Measurements from ENCODE around the gene SNRK. TPM values are rescaled to one million over a fixed set of nuclear protein-coding genes. Genes with fewer than 3 reads are reported as not detected.

SNRK gene, protein sequence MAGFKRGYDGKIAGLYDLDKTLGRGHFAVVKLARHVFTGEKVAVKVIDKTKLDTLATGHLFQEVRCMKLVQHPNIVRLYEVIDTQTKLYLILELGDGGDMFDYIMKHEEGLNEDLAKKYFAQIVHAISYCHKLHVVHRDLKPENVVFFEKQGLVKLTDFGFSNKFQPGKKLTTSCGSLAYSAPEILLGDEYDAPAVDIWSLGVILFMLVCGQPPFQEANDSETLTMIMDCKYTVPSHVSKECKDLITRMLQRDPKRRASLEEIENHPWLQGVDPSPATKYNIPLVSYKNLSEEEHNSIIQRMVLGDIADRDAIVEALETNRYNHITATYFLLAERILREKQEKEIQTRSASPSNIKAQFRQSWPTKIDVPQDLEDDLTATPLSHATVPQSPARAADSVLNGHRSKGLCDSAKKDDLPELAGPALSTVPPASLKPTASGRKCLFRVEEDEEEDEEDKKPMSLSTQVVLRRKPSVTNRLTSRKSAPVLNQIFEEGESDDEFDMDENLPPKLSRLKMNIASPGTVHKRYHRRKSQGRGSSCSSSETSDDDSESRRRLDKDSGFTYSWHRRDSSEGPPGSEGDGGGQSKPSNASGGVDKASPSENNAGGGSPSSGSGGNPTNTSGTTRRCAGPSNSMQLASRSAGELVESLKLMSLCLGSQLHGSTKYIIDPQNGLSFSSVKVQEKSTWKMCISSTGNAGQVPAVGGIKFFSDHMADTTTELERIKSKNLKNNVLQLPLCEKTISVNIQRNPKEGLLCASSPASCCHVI
- total RNA-seq (2014; rRNA removed) (53.3 and 53.4 TPM in 2 replicates), Bru-seq, nascent RNA (percentile 98 among the genes with signal in this experiment), BruChase-seq, experiment 1, labeled RNA remaining after a 6-hour chase (percentile 84 among the genes with signal in this experiment), BruChase-seq, experiment 2, labeled RNA remaining after a 2-hour chase (percentile 93 among the genes with signal in this experiment)
- long read RNA-seq, full-length matches to known transcripts = 98 of 169 reads
- long read RNA-seq, partial matches to known transcripts = 44 of 169 reads
- long read RNA-seq, other reads (novel, unspliced or antisense) = 27 of 169 reads

- ATAC-seq (peak; percentile 69), DNase-seq (peak; percentile 89)
- H4K20me1 ChIP-seq (ENCODE audit: low read length) = peaks cover 42% of the 10 kb centered on the region
- peak within 1 kb of the TSS; percentile 85 for H3K4me3 ChIP-seq (ENCODE audit: low read length)
- intact Hi-C loops (cut with micrococcal nuclease) = loop anchor here (1.0 to 5.0 kb wide), 4 partner anchors 63 to 336 kb away; partner anchors contain the start of gene ANO10
- CTCF ChIA-PET = interaction anchor here (0.6 to 1.2 kb wide), 2 partner anchors 9 to 124 kb away, joined by 3 to 6 read pairs; no protein-coding TSS in a partner anchor
- TF ChIP-seq EZH2 (IDR thresholded peaks at IDR 0.05; ENCODE audit: low read length, unreplicated experiment) = no peak
- TF ChIP-seq, protein P1, sequence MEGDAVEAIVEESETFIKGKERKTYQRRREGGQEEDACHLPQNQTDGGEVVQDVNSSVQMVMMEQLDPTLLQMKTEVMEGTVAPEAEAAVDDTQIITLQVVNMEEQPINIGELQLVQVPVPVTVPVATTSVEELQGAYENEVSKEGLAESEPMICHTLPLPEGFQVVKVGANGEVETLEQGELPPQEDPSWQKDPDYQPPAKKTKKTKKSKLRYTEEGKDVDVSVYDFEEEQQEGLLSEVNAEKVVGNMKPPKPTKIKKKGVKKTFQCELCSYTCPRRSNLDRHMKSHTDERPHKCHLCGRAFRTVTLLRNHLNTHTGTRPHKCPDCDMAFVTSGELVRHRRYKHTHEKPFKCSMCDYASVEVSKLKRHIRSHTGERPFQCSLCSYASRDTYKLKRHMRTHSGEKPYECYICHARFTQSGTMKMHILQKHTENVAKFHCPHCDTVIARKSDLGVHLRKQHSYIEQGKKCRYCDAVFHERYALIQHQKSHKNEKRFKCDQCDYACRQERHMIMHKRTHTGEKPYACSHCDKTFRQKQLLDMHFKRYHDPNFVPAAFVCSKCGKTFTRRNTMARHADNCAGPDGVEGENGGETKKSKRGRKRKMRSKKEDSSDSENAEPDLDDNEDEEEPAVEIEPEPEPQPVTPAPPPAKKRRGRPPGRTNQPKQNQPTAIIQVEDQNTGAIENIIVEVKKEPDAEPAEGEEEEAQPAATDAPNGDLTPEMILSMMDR (conservative IDR thresholded peaks at IDR 0.05; ENCODE audit: low read depth, low read length) = no peak; the same call in 1 of the 2 replicates
- TF ChIP-seq EZH2phosphoT487 (IDR thresholded peaks at IDR 0.05; ENCODE audit: borderline replicate concordance, low read length) = no peak
- no peaks in the 10 kb centered on the region for H3K9me2 ChIP-seq (replicated peaks; ENCODE audit: low read length)
- peaks cover 2% of the 10 kb centered on the region; the same call in 1 of the 2 replicates for H3K36me3 ChIP-seq (ENCODE audit: low read depth, low read length)
- BruUV-seq (replicated peaks) = no TSS peak
- peak within 1 kb of the TSS; percentile 92 for H3K9ac ChIP-seq (ENCODE audit: low read length)
- peaks cover 45% of the 10 kb centered on the region for H3K79me2 ChIP-seq (ENCODE audit: low read length)
- H3K4me2 ChIP-seq (ENCODE audit: low read length) = peak within 1 kb of the TSS; percentile 88
- H3K4me1 ChIP-seq (ENCODE audit: insufficient read depth, low read length) = peaks cover 36% of the 10 kb centered on the region
- peak within 1 kb of the TSS; percentile 60 for H3K27ac ChIP-seq (ENCODE audit: low read length)
- no peaks in the 10 kb centered on the region for H3K9me3 ChIP-seq (ENCODE audit: low read length)
- POLR2A ChIA-PET (ENCODE audit: unreplicated experiment) = interaction anchor here (0.6 to 0.8 kb wide), 2 partner anchors 100 to 106 kb away, joined by 8 to 9 read pairs; no protein-coding TSS in a partner anchor
- H3K27me3 ChIP-seq (ENCODE audit: low read length) = no peaks in the 10 kb centered on the region
- H3F3A ChIP-seq (ENCODE audit: low read length, unreplicated experiment) = no peaks in the 10 kb centered on the region
- peak within 1 kb of the TSS; percentile 67 for H2AFZ ChIP-seq (ENCODE audit: low read length)
Measured at GRCh38 chr3:43286115-43286840, at the start of gene SNRK. Gene SNRK (plus strand): TSS chr3:43286540. CDS start chr3:43303204, 16,664 bp downstream.

DNA sequence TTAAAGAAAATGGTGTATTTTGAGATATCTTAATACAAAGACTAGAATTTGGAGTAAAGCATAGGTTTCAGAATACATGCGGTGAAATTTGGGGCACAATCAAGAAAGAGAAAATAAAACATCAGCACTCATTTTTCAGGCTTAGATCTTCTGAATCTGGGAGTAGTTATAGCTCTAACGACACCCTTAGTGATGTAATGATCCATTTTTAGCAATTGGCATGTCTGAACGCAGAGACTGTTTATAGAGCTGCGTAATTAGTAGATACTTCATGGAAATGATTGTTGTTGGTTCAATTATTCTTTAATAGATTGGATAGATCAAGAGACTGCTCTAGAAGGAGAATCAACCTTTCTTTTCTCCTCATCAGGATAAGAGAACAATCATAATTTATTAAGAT, 47.5 kb upstream of the SNRK start:
- Histone ChIP-seq H3K9me3 (ENCODE audit: low read length) (no peaks in the 10 kb centered on the region), H3K36me3 (ENCODE audit: low read depth, low read length) (no peaks in the 10 kb centered on the region), H3F3A (ENCODE audit: low read length, unreplicated experiment) (no peaks in the 10 kb centered on the region), H3K9ac (ENCODE audit: low read length) (no peak overlapping the region), H3K4me2 (ENCODE audit: low read length) (no peak overlapping the region), H2AFZ (ENCODE audit: low read length) (no peak overlapping the region), H3K4me1 (ENCODE audit: insufficient read depth, low read length) (peaks cover 20% of the 10 kb centered on the region), H3K4me3 (ENCODE audit: low read length) (no peak overlapping the region), H3K9me2 (replicated peaks; ENCODE audit: low read length) (no peaks in the 10 kb centered on the region), H3K27me3 (ENCODE audit: low read length) (no peaks in the 10 kb centered on the region), H4K20me1 (ENCODE audit: low read length) (no peaks in the 10 kb centered on the region), H3K79me2 (ENCODE audit: low read length) (no peaks in the 10 kb centered on the region), H3K27ac (ENCODE audit: low read length) (no peak overlapping the region)
- no TSS peak for BruUV-seq (replicated peaks)
- DNase-seq = no peak
- CTCF ChIA-PET = no interaction called here
- TF ChIP-seq EZH2 (IDR thresholded peaks at IDR 0.05; ENCODE audit: low read length, unreplicated experiment) (no peak), EZH2phosphoT487 (IDR thresholded peaks at IDR 0.05; ENCODE audit: borderline replicate concordance, low read length) (no peak)
- TF ChIP-seq, protein P1 (conservative IDR thresholded peaks at IDR 0.05; ENCODE audit: low read depth, low read length) = no peak
- intact Hi-C loops (cut with micrococcal nuclease) = no loop called here
- POLR2A ChIA-PET (ENCODE audit: unreplicated experiment) = no interaction called here
- no peak for ATAC-seq
